ACC112 (cell line): Measurements from ENCODE around the gene RBMS1.

Experiments
- H2AFZ ChIP-seq: fragments of 200-600 bp; sonication (generic); one replicate; pipeline ENCODE4 v1.6.0; 2017; ENCODE audit warnings: antibody characterized with exemption, low read length; ENCODE audit not compliant: unreplicated experiment
- H3K27ac ChIP-seq: fragments of 200-600 bp; sonication (generic); 2 replicates; pipeline ENCODE4 v1.5.1; 2014; ENCODE audit warnings: low read depth, mild to moderate bottlenecking, antibody characterized with exemption, low read length, moderate library complexity
- H3K27me3 ChIP-seq: fragments of 200-600 bp; sonication (generic); 2 replicates; pipeline ENCODE4 v1.6.1; 2014; ENCODE audit warnings: mild to moderate bottlenecking, antibody characterized with exemption, low read length, moderate library complexity, mixed read lengths; ENCODE audit not compliant: insufficient read depth
- H3K36me3 ChIP-seq: fragments of 200-600 bp; sonication (generic); 2 replicates; pipeline ENCODE4 v1.6.1; 2016; ENCODE audit warnings: mild to moderate bottlenecking, antibody characterized with exemption, low read length, moderate library complexity, mixed read lengths; ENCODE audit not compliant: insufficient read depth
- H3K4me1 ChIP-seq: fragments of 200-600 bp; sonication (generic); one replicate; pipeline ENCODE4 v1.6.1; 2016; ENCODE audit warnings: low read length, mixed read lengths; ENCODE audit not compliant: insufficient read depth, unreplicated experiment, control insufficient read depth
- H3K4me3 ChIP-seq: fragments of 200-600 bp; sonication (generic); 2 replicates; pipeline ENCODE4 v1.5.1; 2014; ENCODE audit warnings: mild to moderate bottlenecking, low read depth, low read length
- H3K79me2 ChIP-seq: fragments of 200-600 bp; sonication (generic); one replicate; pipeline ENCODE4 v1.6.0; 2016; ENCODE audit warnings: low read length; ENCODE audit not compliant: control insufficient read depth, unreplicated experiment, insufficient read depth

Gene RBMS1

DNA sequence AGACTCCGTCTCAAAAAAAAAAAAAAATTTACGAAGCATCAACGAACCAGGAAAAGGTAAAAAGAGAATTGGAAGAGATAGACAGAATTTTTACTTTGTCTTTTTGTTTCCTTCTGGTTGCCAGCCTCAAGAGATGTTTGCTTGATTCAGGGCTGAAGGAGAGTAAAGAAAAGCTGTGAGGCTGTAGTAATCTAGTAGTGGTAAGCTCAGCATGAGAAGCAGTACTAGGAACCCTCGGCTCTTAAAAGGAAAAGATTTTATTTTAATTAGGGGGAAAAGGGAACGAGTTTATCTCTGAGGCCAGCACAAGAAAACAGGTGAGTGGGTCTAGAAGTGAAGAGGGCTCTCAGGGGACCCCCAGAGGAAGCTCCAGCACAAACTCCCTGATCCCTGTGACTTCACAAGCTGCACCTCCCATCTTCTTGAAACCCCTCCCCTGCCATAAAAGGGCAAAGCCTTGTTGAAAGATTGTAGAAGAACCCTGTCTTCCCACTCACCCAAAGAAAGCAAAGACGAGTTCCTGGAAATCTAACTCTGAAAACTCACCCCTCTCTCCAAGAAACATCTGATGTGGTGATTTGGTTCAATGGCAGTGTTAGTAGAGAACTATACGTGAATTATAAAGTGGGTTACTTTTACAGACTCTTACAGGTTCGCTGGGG, 8.6 kb downstream of the RBMS1 start:
- no peak overlapping the region for H3K4me3 ChIP-seq
- no peaks in the 10 kb centered on the region for H3K27me3 ChIP-seq
- H3K79me2 ChIP-seq: peaks cover 86% of the 10 kb centered on the region
- H3K4me1 ChIP-seq: peaks cover 38% of the 10 kb centered on the region
- H3K36me3 ChIP-seq: no peaks in the 10 kb centered on the region
- H2AFZ ChIP-seq: no peak overlapping the region
- no peak overlapping the region for H3K27ac ChIP-seq

GRCh38 chr2:160482673-160483072, 10.9 kb downstream of the RBMS1 start:
- Histone ChIP-seq H3K27ac (no peak overlapping the region), H3K4me1 (peaks cover 25% of the 10 kb centered on the region), H3K36me3 (no peaks in the 10 kb centered on the region), H3K4me3 (no peak overlapping the region), H3K27me3 (no peaks in the 10 kb centered on the region), H2AFZ (no peak overlapping the region), H3K79me2 (peaks cover 86% of the 10 kb centered on the region)

DNA sequence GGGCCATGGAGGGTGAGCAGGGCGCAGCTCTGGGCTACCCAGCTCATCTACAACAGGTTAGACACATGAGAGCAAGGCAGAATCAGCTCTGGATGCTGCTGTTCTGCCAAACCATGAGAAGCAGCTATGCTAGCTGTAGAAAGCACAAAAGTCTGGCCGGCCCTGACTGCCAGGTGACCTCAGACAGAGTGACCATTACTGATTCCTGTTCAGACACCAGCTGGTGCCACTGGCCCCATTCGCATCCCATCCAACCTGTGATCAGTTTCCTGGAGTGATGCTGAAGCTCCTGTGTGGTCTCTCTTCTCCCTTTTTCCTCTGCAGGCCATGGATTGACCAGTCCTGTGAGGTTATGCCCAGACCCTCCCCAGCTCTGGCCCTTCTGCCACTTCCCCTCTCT, 14.3 kb downstream of the RBMS1 start:
- no peak overlapping the region for H2AFZ ChIP-seq
- H3K79me2 ChIP-seq: peaks cover 86% of the 10 kb centered on the region
- H3K4me3 ChIP-seq: no peak overlapping the region
- no peaks in the 10 kb centered on the region for H3K27me3 ChIP-seq
- H3K36me3 ChIP-seq: no peaks in the 10 kb centered on the region
- H3K27ac ChIP-seq: no peak overlapping the region
- H3K4me1 ChIP-seq: peaks cover 30% of the 10 kb centered on the region

DNA sequence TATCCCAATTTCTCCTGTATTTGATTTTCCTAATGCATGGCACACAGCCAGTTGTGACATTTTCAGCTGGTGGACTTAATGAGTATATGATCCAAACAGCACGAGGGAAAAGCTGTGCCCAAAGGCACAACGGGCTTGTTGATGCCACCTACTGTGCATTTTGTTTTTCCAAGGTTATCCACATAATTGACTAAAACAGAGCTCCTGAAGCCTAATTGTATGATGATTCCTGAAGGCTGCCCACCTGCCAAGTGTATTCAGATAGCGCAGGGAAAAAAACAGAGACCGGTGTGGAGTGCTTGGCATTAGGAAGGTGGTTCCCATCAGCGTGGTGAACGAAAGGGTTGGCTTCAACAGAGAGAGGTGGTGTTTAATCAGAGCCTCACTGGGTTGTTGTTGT, 14.9 kb downstream of the RBMS1 start:
- Histone ChIP-seq H3K27me3 (no peaks in the 10 kb centered on the region), H3K27ac (no peak overlapping the region), H2AFZ (no peak overlapping the region), H3K79me2 (peaks cover 86% of the 10 kb centered on the region), H3K4me1 (peaks cover 35% of the 10 kb centered on the region), H3K36me3 (no peaks in the 10 kb centered on the region), H3K4me3 (no peak overlapping the region)

DNA sequence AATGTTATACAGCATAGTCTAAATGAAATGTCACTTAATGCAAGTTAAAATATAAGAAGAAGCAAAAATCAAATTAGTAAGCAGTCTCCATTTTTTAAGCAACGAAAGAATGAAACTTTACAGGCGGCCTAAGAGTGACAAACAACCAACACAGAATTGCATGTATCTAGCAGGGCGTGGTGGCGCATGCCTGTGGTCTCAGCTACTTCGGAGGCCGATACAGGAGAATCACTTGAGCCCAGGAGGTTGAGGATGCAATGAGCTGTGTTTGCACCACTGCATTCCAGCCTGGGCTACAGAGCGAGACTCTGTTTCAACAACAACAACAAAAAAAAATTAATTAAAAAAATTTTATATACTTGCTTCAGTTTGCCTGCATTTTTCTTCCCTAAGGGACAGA, 16.6 kb downstream of the RBMS1 start:
- H2AFZ ChIP-seq: no peak overlapping the region
- peaks cover 88% of the 10 kb centered on the region for H3K79me2 ChIP-seq
- no peak overlapping the region for H3K27ac ChIP-seq
- H3K4me3 ChIP-seq: no peak overlapping the region
- H3K4me1 ChIP-seq: peaks cover 40% of the 10 kb centered on the region
- H3K27me3 ChIP-seq: no peaks in the 10 kb centered on the region
- no peaks in the 10 kb centered on the region for H3K36me3 ChIP-seq

DNA sequence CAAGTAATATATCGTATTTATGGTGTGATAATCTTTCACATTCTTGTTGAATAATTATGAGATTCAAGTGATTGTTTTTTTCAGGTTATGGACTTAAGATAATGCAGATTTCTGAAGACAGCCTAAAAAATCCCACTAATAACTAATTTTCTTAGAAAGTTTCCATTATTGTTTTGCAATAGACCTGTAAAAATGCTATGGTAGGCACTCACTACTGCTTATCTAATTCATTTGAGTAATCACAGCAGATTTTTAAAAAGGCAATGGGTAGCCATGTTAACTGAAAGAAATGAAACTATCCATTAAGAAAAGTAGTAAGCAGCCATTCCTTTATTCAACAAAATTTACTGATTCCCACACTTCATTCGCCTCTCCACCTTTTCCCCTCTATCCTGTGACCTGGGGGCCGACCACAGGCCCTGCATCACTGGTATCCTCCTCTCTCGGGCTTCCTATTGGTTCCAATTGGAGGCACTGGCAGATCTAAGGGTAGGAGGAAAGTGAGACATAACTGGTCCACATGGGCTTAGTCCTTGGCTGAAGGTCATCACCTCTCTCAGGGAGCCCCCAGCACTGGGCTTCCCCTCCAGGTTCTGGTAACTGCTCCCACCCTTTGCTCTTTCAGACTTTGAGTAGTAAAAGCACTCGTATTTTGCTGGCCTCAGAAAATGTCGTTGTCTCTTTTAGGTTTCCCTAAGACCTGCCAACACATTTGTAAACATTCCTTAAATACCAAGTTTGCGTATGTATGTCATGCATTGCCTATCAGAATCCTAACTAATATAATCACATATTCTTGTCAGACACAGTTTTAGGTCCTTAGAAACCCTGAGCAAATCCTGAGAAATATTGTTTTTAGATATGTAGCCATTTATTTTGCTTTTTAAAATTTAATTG, 18.5 kb downstream of the RBMS1 start:
- Histone ChIP-seq H3K27me3 (no peaks in the 10 kb centered on the region), H3K4me1 (peaks cover 39% of the 10 kb centered on the region), H2AFZ (no peak overlapping the region), H3K79me2 (peaks cover 84% of the 10 kb centered on the region), H3K4me3 (peak overlapping the region; percentile 32; the same call in 1 of the 2 replicates), H3K36me3 (no peaks in the 10 kb centered on the region), H3K27ac (peak overlapping the region; percentile 18)

GRCh38 chr2:160474319-160474645, 19.3 kb downstream of the RBMS1 start:
- H3K27ac ChIP-seq: peak overlapping the region; percentile 49; the same call in 1 of the 2 replicates

DNA sequence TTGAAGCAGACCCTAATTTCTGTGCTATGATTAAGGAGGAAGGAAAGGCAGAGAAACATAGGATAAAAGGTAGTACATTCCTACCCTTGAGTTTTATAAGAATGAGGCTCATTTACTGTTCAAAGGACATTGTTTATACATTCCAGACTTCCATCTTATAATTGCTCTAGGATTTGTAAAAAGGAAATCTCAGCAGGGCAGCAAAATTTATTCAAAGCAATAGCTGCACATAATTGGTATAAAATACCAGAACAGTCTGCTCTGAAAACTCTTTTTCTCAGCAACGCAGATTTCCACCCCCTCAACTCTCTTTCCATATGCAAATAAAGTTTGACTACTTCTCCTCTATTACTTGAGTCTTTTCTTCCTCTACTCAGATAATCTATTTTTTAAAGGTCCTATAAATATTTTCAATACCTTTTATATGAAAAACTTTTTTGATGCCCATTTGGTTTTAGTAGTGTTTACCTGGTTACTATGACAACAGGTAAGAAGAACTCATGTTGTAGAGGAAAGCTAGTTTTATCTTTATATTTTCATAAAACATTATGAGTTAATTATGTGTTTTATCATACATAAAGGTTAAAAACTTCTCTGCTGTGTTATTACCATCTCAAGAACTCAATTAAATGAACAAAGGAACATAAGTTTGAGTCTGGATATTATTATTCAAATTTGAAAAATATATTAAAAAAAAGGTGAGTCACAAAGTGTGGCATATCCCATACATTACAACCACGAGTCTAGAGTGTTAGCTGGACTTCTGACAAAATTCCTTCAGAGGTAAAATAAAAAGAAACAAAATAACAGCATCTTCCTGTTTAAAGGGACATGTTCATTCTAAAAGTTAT, 19.9 kb downstream of the RBMS1 start:
- H3K4me3 ChIP-seq: no peak overlapping the region
- H3K27ac ChIP-seq: peak overlapping the region; percentile 49
- H3K36me3 ChIP-seq: no peaks in the 10 kb centered on the region
- no peaks in the 10 kb centered on the region for H3K27me3 ChIP-seq
- H2AFZ ChIP-seq: no peak overlapping the region
- peaks cover 44% of the 10 kb centered on the region for H3K4me1 ChIP-seq
- peaks cover 86% of the 10 kb centered on the region for H3K79me2 ChIP-seq

More at GRCh38 chr2:160474319-160474645, 19.3 kb downstream of the RBMS1 start:
- Histone ChIP-seq H2AFZ (no peak overlapping the region), H3K4me1 (peaks cover 44% of the 10 kb centered on the region), H3K36me3 (no peaks in the 10 kb centered on the region), H3K4me3 (no peak overlapping the region), H3K79me2 (peaks cover 86% of the 10 kb centered on the region), H3K27me3 (no peaks in the 10 kb centered on the region)

DNA sequence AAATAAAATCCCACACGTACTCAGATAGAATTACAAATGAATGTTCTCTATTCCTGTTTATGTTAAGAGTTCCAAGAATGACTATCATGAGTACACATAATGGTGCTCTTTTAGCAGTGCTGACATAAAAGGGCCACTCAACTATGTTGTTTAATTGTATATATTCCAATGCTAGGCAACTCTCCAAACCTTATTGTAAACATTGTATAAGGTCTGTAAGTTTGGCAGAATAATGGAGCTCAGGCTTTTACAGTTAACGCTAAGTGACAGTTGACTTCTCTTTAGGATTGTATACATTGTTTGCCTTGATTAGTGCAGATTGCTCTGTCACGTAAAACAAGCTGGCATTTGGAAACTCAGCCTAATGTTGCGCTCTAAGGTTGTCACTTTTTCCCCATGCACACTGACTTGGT, 20.8 kb downstream of the RBMS1 start:
- no peaks in the 10 kb centered on the region for H3K27me3 ChIP-seq
- H3K36me3 ChIP-seq: no peaks in the 10 kb centered on the region
- H2AFZ ChIP-seq: no peak overlapping the region
- H3K4me1 ChIP-seq: peaks cover 44% of the 10 kb centered on the region
- H3K4me3 ChIP-seq: 0 out of 2 replicates have a peak overlapping the region, but pooled peaks have one; percentile 12
- peaks cover 85% of the 10 kb centered on the region for H3K79me2 ChIP-seq
- peak overlapping the region; percentile 49 for H3K27ac ChIP-seq

DNA sequence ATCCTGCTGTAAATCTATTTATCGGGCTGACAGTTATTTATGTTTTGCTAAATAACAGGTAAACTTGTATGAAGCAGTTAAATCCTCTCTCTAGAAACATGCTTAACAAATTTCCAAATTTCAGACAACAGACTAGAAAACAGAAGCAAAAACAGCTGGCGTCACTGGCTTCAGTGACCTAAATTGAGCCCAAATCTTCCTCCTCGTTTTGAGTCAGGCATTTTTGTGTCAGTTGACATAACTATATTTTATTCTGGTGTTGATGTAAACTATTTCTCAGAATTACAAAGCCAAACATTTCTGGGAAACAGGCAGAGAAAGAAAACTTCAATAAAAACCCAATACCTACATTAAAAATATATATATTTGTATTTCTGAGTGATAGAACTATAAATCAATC, 21.7 kb downstream of the RBMS1 start:
- H3K4me1 ChIP-seq: peaks cover 44% of the 10 kb centered on the region
- H3K79me2 ChIP-seq: peaks cover 86% of the 10 kb centered on the region
- no peak overlapping the region for H3K4me3 ChIP-seq
- H3K27me3 ChIP-seq: no peaks in the 10 kb centered on the region
- H2AFZ ChIP-seq: no peak overlapping the region
- no peak overlapping the region for H3K27ac ChIP-seq
- no peaks in the 10 kb centered on the region for H3K36me3 ChIP-seq
